ENCODE data around the gene CEP192.

CEP192 gene

GRCh38 chr18:13067124-13067523 lies 76.0 kb downstream of the CEP192 start:
- peaks cover 4% of the 10 kb centered on the region for H4K20me1 ChIP-seq (ENCODE audit: insufficient read depth, low read length)
- H3K4me1 ChIP-seq (ENCODE audit: low read length) = no peaks in the 10 kb centered on the region
- no peaks in the 10 kb centered on the region for H3K27me3 ChIP-seq (ENCODE audit: low read depth, low read length)
- no peak overlapping the region for H3K27ac ChIP-seq (ENCODE audit: low read length)
- H3K4me3 ChIP-seq (ENCODE audit: low read length) = no peak overlapping the region
- no peak for TF ChIP-seq EZH2phosphoT487 (IDR thresholded peaks at IDR 0.05; ENCODE audit: low read depth)
- H2AFZ ChIP-seq (ENCODE audit: low read depth, low read length) = no peak overlapping the region
- peaks cover 36% of the 10 kb centered on the region for H3K79me2 ChIP-seq (ENCODE audit: low read length)
- no peak overlapping the region for H3K4me2 ChIP-seq (ENCODE audit: low read length)
- peaks cover 54% of the 10 kb centered on the region for H3K36me3 ChIP-seq (replicated peaks; ENCODE audit: low read depth, low read length)
- no peak overlapping the region for H3K9ac ChIP-seq (ENCODE audit: low read length)
- H3K9me3 ChIP-seq (ENCODE audit: insufficient read depth, low read length) = no peaks in the 10 kb centered on the region

- Histone ChIP-seq H3K27ac (ENCODE audit: low read length) (no peak overlapping the region), H3K4me2 (ENCODE audit: low read length) (no peak overlapping the region), H3K9ac (ENCODE audit: low read length) (no peak overlapping the region), H4K20me1 (ENCODE audit: insufficient read depth, low read length) (peaks cover 4% of the 10 kb centered on the region; the same call in 1 of the 2 replicates), H3K9me3 (ENCODE audit: insufficient read depth, low read length) (no peaks in the 10 kb centered on the region), H3K4me1 (ENCODE audit: low read length) (no peaks in the 10 kb centered on the region), H3K4me3 (ENCODE audit: low read length) (no peak overlapping the region), H3K27me3 (ENCODE audit: low read depth, low read length) (no peaks in the 10 kb centered on the region), H3K79me2 (ENCODE audit: low read length) (peaks cover 36% of the 10 kb centered on the region), H3K36me3 (replicated peaks; ENCODE audit: low read depth, low read length) (peaks cover 62% of the 10 kb centered on the region), H2AFZ (ENCODE audit: low read depth, low read length) (no peak overlapping the region)
- no peak for TF ChIP-seq EZH2phosphoT487 (IDR thresholded peaks at IDR 0.05; ENCODE audit: low read depth)
- TF ChIP-seq, protein P1, sequence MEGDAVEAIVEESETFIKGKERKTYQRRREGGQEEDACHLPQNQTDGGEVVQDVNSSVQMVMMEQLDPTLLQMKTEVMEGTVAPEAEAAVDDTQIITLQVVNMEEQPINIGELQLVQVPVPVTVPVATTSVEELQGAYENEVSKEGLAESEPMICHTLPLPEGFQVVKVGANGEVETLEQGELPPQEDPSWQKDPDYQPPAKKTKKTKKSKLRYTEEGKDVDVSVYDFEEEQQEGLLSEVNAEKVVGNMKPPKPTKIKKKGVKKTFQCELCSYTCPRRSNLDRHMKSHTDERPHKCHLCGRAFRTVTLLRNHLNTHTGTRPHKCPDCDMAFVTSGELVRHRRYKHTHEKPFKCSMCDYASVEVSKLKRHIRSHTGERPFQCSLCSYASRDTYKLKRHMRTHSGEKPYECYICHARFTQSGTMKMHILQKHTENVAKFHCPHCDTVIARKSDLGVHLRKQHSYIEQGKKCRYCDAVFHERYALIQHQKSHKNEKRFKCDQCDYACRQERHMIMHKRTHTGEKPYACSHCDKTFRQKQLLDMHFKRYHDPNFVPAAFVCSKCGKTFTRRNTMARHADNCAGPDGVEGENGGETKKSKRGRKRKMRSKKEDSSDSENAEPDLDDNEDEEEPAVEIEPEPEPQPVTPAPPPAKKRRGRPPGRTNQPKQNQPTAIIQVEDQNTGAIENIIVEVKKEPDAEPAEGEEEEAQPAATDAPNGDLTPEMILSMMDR (IDR thresholded peaks at IDR 0.05; ENCODE audit: low read depth, low read length) = no peak
Measured at GRCh38 chr18:13067966-13068365, 76.8 kb downstream of the CEP192 start.

- Histone ChIP-seq H3K9ac (ENCODE audit: low read length) (no peak overlapping the region), H3K9me3 (ENCODE audit: insufficient read depth, low read length) (no peaks in the 10 kb centered on the region), H3K27me3 (ENCODE audit: low read depth, low read length) (no peaks in the 10 kb centered on the region), H4K20me1 (ENCODE audit: insufficient read depth, low read length) (peaks cover 4% of the 10 kb centered on the region; the same call in 1 of the 2 replicates), H3K4me2 (ENCODE audit: low read length) (no peak overlapping the region), H3K4me1 (ENCODE audit: low read length) (no peaks in the 10 kb centered on the region), H3K79me2 (ENCODE audit: low read length) (peaks cover 16% of the 10 kb centered on the region), H3K36me3 (replicated peaks; ENCODE audit: low read depth, low read length) (peaks cover 83% of the 10 kb centered on the region), H3K27ac (ENCODE audit: low read length) (no peak overlapping the region), H3K4me3 (ENCODE audit: low read length) (no peak overlapping the region), H2AFZ (ENCODE audit: low read depth, low read length) (no peak overlapping the region)
- no peak for TF ChIP-seq EZH2phosphoT487 (IDR thresholded peaks at IDR 0.05; ENCODE audit: low read depth)
- TF ChIP-seq, protein P1 (IDR thresholded peaks at IDR 0.05; ENCODE audit: low read depth, low read length) = no peak
Measured at GRCh38 chr18:13070460-13070859, 79.3 kb downstream of the CEP192 start.

DNA sequence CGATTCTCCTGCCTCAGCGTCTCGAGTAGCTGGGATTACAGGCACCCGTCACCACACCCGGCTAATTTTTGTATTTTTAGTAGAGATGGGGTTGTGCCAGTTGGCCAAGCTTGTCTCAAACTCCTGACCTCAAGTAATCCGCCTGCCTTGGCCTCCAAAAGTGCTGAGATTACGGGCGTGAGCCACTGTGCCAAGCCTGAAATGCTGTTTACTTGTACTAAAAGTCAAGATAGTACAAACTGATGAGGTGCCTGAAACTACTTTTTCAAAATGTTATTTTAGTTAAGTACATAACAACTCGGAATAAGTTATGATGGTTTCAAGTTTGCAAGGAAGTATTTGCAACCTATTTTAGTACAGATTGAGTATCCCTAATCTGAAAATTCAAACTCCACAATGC lies 85.7 kb downstream of the CEP192 start:
- H3K27me3 ChIP-seq (ENCODE audit: low read depth, low read length) = no peaks in the 10 kb centered on the region
- no peak overlapping the region for H3K27ac ChIP-seq (ENCODE audit: low read length)
- H3K4me3 ChIP-seq (ENCODE audit: low read length) = no peak overlapping the region
- no peaks in the 10 kb centered on the region; the same call in 1 of the 2 replicates for H3K79me2 ChIP-seq (ENCODE audit: low read length)
- no peaks in the 10 kb centered on the region for H3K4me1 ChIP-seq (ENCODE audit: low read length)
- H3K9me3 ChIP-seq (ENCODE audit: insufficient read depth, low read length) = no peaks in the 10 kb centered on the region
- no peaks in the 10 kb centered on the region for H4K20me1 ChIP-seq (ENCODE audit: insufficient read depth, low read length)
- no peak overlapping the region for H3K4me2 ChIP-seq (ENCODE audit: low read length)
- TF ChIP-seq, protein P1 (IDR thresholded peaks at IDR 0.05; ENCODE audit: low read depth, low read length) = no peak
- no peak for TF ChIP-seq EZH2phosphoT487 (IDR thresholded peaks at IDR 0.05; ENCODE audit: low read depth)
- no peak overlapping the region for H2AFZ ChIP-seq (ENCODE audit: low read depth, low read length)
- H3K9ac ChIP-seq (ENCODE audit: low read length) = no peak overlapping the region
- H3K36me3 ChIP-seq (replicated peaks; ENCODE audit: low read depth, low read length) = peaks cover 49% of the 10 kb centered on the region
